Measurements from ENCODE around the gene MARK4.
"Not testable (repeated sequence)": the region's sequence is repeated elsewhere in the genome, so short reads cannot be mapped to it uniquely, and the experiment has no call there.

The MARK4 gene

GRCh38 chr19:45254044-45254531 lies 3.0 kb downstream of the MARK4 start:
- Mint-ChIP-seq H3K4me3 (no peak overlapping the region), H3K27me3 (no peaks in the 10 kb centered on the region), H3K27ac (no peak overlapping the region), H3K4me1 (peaks cover 29% of the 10 kb centered on the region), H3K36me3 (no peaks in the 10 kb centered on the region), H3K9me3 (no peaks in the 10 kb centered on the region)

GRCh38 chr19:45255611-45256157 lies 4.6 kb downstream of the MARK4 start:
- no peaks in the 10 kb centered on the region for H3K36me3 Mint-ChIP-seq
- H3K27me3 Mint-ChIP-seq = no peaks in the 10 kb centered on the region
- H3K9me3 Mint-ChIP-seq = no peaks in the 10 kb centered on the region
- H3K4me3 Mint-ChIP-seq = no peak overlapping the region
- H3K4me1 Mint-ChIP-seq = peaks cover 27% of the 10 kb centered on the region
- no peak overlapping the region for H3K27ac Mint-ChIP-seq

- no peaks in the 10 kb centered on the region for H3K36me3 Mint-ChIP-seq
Measured at GRCh38 chr19:45256836-45257235, 5.8 kb downstream of the MARK4 start.

GRCh38 chr19:45258862-45259261 lies 7.8 kb downstream of the MARK4 start:
- no peaks in the 10 kb centered on the region for H3K36me3 Mint-ChIP-seq
- H3K9me3 Mint-ChIP-seq = no peaks in the 10 kb centered on the region
- peaks cover 5% of the 10 kb centered on the region for H3K4me1 Mint-ChIP-seq
- H3K27me3 Mint-ChIP-seq = no peaks in the 10 kb centered on the region
- no peak overlapping the region for H3K4me3 Mint-ChIP-seq
- no peak overlapping the region for H3K27ac Mint-ChIP-seq

More at GRCh38 chr19:45256836-45257235, 5.8 kb downstream of the MARK4 start:
- no peaks in the 10 kb centered on the region for H3K9me3 Mint-ChIP-seq
- no peak overlapping the region for H3K27ac Mint-ChIP-seq
- H3K4me1 Mint-ChIP-seq = peaks cover 24% of the 10 kb centered on the region
- H3K4me3 Mint-ChIP-seq = no peak overlapping the region
- no peaks in the 10 kb centered on the region for H3K27me3 Mint-ChIP-seq

- Mint-ChIP-seq H3K27me3 (no peaks in the 10 kb centered on the region), H3K4me3 (no peak overlapping the region), H3K36me3 (no peaks in the 10 kb centered on the region), H3K27ac (no peak overlapping the region), H3K9me3 (no peaks in the 10 kb centered on the region), H3K4me1 (no peaks in the 10 kb centered on the region)
Measured at GRCh38 chr19:45262570-45262969, 11.5 kb downstream of the MARK4 start.

- H3K27me3 Mint-ChIP-seq = no peaks in the 10 kb centered on the region
- no peaks in the 10 kb centered on the region for H3K4me1 Mint-ChIP-seq
- H3K27ac Mint-ChIP-seq = no peak overlapping the region
- H3K36me3 Mint-ChIP-seq = no peaks in the 10 kb centered on the region
- no peaks in the 10 kb centered on the region for H3K9me3 Mint-ChIP-seq
- no peak overlapping the region for H3K4me3 Mint-ChIP-seq
Measured at GRCh38 chr19:45263013-45263412, 11.9 kb downstream of the MARK4 start.

- Mint-ChIP-seq H3K36me3 (no peaks in the 10 kb centered on the region), H3K27me3 (no peaks in the 10 kb centered on the region), H3K27ac (no peak overlapping the region), H3K4me3 (no peak overlapping the region), H3K4me1 (no peaks in the 10 kb centered on the region), H3K9me3 (no peaks in the 10 kb centered on the region)
Measured at GRCh38 chr19:45264781-45265317, 13.8 kb downstream of the MARK4 start.

- H3K36me3 Mint-ChIP-seq = no peaks in the 10 kb centered on the region
- no peak overlapping the region for H3K4me3 Mint-ChIP-seq
- H3K27ac Mint-ChIP-seq = no peak overlapping the region
- H3K27me3 Mint-ChIP-seq = no peaks in the 10 kb centered on the region
- no peaks in the 10 kb centered on the region for H3K9me3 Mint-ChIP-seq
- H3K4me1 Mint-ChIP-seq = no peaks in the 10 kb centered on the region
Measured at GRCh38 chr19:45265375-45265774, 14.3 kb downstream of the MARK4 start.

GRCh38 chr19:45267296-45267695 lies 16.2 kb downstream of the MARK4 start:
- Mint-ChIP-seq H3K27me3 (no peaks in the 10 kb centered on the region), H3K27ac (no peak overlapping the region), H3K4me1 (no peaks in the 10 kb centered on the region), H3K36me3 (peaks cover 4% of the 10 kb centered on the region), H3K4me3 (no peak overlapping the region), H3K9me3 (no peaks in the 10 kb centered on the region)

- H3K36me3 Mint-ChIP-seq = peaks cover 10% of the 10 kb centered on the region
- H3K27ac Mint-ChIP-seq, H3K9me3 Mint-ChIP-seq, H3K4me1 Mint-ChIP-seq, H3K4me3 Mint-ChIP-seq, H3K27me3 Mint-ChIP-seq: not testable (repeated sequence)
Measured at GRCh38 chr19:45269939-45270338, 18.9 kb downstream of the MARK4 start.

- peaks cover 10% of the 10 kb centered on the region for H3K36me3 Mint-ChIP-seq
Measured at GRCh38 chr19:45271098-45271734, 20.1 kb downstream of the MARK4 start.

GRCh38 chr19:45271735-45272108 lies 20.7 kb downstream of the MARK4 start:
- Mint-ChIP-seq H3K9me3 (no peaks in the 10 kb centered on the region), H3K27ac (no peak overlapping the region), H3K4me3 (no peak overlapping the region), H3K4me1 (no peaks in the 10 kb centered on the region), H3K27me3 (no peaks in the 10 kb centered on the region), H3K36me3 (peaks cover 10% of the 10 kb centered on the region)

More at GRCh38 chr19:45271098-45271734, 20.1 kb downstream of the MARK4 start:
- Mint-ChIP-seq H3K4me1 (no peaks in the 10 kb centered on the region), H3K9me3 (no peaks in the 10 kb centered on the region), H3K27me3 (no peaks in the 10 kb centered on the region), H3K27ac (no peak overlapping the region), H3K4me3 (no peak overlapping the region)

- Mint-ChIP-seq H3K4me1 (no peaks in the 10 kb centered on the region), H3K4me3 (no peak overlapping the region), H3K36me3 (peaks cover 10% of the 10 kb centered on the region), H3K9me3 (no peaks in the 10 kb centered on the region), H3K27me3 (no peaks in the 10 kb centered on the region), H3K27ac (no peak overlapping the region)
Measured at GRCh38 chr19:45273521-45273855, 22.4 kb downstream of the MARK4 start.

GRCh38 chr19:45275370-45275971 lies 24.4 kb downstream of the MARK4 start:
- Mint-ChIP-seq H3K36me3 (peaks cover 15% of the 10 kb centered on the region), H3K27ac (no peak overlapping the region)

GRCh38 chr19:45276284-45276687 lies 25.2 kb downstream of the MARK4 start:
- H3K4me3 Mint-ChIP-seq = no peak overlapping the region
- no peaks in the 10 kb centered on the region for H3K4me1 Mint-ChIP-seq
- H3K27me3 Mint-ChIP-seq = no peaks in the 10 kb centered on the region
- H3K9me3 Mint-ChIP-seq = no peaks in the 10 kb centered on the region
- peaks cover 15% of the 10 kb centered on the region for H3K36me3 Mint-ChIP-seq
- H3K27ac Mint-ChIP-seq = no peak overlapping the region

More at GRCh38 chr19:45275370-45275971, 24.4 kb downstream of the MARK4 start:
- no peak overlapping the region for H3K4me3 Mint-ChIP-seq
- no peaks in the 10 kb centered on the region for H3K27me3 Mint-ChIP-seq
- H3K9me3 Mint-ChIP-seq = no peaks in the 10 kb centered on the region
- no peaks in the 10 kb centered on the region for H3K4me1 Mint-ChIP-seq

GRCh38 chr19:45278087-45278486 lies 27.0 kb downstream of the MARK4 start:
- Mint-ChIP-seq H3K4me3 (no peak overlapping the region), H3K27me3 (no peaks in the 10 kb centered on the region), H3K27ac (no peak overlapping the region), H3K36me3 (peaks cover 12% of the 10 kb centered on the region), H3K4me1 (no peaks in the 10 kb centered on the region), H3K9me3 (no peaks in the 10 kb centered on the region)
